Fibroblast of skin of abdomen (primary cell): Measurements from ENCODE around the gene MRPL49.

Experiments used
- DNase-seq: peaks from one replicate; pipeline ENCODE4 v3.0.0-alpha.2; 2013

MRPL49 gene

DNA sequence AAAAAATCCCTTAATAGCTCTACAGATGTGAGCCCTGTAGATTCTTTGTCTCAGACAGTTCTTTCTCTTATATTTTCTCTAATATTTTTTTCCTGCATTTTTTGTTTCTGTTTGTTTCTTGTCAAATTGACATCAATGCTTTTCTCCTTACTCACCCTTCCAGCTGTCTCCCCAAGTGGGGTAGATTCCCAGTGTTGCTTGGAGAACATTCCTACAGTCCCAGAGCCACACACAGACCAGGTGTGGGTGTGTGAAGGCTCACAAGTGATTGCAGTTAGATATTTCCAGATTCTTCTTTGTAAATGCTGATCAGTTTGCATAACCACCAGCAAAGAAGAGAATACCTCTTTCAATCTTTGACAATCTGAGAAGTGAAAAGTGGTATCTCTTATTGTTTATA is 18.6 kb upstream of the MRPL49 start:
- no peak for DNase-seq

DNA sequence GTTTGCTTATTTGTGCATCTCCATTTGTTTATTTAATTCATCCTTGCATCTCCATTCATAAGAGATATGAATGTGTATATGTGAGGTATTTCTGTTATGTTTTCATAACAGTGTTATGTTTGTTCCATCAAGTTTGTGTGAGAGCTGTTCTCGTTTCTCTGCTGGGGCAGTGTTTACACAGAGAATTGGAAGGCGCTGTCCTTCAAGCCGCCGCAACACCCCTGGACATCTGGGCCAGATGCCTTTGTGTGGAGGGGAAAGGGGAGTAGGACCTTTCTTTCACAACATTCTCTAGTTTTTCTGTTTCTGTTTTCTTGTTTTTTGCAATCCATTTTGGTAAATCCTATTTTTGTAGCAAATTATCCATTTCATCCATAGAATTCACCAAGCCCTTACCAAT is 17.5 kb upstream of the MRPL49 start:
- no peak for DNase-seq

DNA sequence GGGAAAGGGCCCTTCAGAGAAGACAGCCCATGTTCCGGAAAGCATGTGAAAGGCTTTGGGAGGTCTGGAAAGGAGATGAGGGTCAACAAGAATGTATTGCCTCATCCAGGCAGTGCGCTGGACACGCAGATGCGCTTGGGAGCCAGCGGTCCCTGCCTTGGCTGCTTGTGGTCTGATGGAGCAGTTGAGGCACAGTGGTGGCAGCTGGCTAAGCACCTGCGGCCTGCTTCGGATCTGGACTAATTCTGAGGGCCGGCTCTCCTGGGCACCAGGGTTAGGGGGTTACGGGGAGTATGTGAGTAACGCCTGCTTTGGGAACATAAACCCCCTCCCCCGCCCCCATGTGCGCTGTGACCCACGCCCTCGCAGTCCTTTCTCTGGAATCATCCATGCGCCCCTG is 15.0 kb upstream of the MRPL49 start:
- DNase-seq = no peak

DNA sequence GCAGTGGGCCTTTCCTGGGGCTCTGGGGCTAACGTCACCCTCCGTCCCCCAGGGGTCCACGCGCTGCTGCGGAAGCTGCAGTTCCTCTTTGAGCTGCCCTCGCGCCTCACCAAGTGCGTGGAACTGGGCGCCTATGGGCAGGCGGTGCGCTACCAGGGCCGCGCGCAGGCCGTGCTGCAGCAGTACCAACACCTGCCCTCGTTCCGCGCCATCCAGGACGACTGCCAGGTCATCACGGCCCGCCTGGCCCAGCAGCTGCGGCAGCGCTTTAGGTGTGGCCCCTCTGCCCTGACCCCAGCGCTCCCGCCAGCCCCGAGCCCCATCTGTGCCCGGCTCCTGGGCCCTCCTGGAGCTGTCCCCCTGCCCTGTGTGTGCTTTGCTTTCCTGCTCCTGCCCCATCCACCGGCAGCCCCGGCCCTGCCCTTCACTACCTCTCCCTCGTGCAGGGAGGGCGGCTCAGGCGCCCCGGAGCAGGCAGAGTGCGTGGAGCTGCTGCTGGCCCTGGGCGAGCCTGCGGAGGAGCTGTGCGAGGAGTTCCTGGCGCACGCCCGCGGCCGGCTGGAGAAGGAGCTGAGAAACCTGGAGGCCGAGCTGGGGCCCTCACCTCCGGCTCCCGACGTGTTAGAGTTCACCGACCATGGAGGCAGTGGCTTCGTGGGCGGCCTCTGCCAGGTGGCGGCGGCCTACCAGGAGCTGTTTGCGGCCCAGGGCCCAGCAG is 14.2 kb upstream of the MRPL49 start:
- DNase-seq = no peak

DNA sequence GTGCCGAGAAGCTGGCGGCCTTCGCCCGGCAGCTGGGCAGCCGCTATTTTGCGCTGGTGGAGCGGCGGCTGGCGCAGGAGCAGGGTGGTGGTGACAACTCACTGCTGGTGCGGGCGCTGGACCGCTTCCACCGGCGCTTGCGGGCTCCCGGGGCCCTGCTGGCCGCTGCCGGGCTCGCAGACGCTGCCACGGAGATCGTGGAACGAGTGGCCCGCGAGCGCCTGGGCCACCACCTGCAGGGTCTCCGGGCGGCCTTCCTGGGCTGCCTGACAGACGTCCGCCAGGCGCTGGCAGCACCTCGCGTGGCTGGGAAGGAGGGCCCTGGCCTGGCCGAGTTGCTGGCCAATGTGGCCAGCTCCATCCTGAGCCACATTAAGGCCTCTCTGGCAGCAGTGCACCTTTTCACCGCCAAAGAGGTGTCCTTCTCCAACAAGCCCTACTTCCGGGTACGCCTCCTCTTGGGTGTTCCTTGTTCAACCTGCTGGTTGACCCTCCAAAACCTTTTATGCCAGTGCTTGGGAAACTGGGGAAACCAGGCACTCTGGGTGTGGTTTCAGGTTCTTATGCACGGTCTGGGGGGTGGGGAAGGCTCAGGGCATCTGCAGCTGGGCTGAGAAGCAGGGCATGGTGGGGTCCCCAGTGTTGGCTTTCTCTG is 13.5 kb upstream of the MRPL49 start:
- no peak for DNase-seq

DNA sequence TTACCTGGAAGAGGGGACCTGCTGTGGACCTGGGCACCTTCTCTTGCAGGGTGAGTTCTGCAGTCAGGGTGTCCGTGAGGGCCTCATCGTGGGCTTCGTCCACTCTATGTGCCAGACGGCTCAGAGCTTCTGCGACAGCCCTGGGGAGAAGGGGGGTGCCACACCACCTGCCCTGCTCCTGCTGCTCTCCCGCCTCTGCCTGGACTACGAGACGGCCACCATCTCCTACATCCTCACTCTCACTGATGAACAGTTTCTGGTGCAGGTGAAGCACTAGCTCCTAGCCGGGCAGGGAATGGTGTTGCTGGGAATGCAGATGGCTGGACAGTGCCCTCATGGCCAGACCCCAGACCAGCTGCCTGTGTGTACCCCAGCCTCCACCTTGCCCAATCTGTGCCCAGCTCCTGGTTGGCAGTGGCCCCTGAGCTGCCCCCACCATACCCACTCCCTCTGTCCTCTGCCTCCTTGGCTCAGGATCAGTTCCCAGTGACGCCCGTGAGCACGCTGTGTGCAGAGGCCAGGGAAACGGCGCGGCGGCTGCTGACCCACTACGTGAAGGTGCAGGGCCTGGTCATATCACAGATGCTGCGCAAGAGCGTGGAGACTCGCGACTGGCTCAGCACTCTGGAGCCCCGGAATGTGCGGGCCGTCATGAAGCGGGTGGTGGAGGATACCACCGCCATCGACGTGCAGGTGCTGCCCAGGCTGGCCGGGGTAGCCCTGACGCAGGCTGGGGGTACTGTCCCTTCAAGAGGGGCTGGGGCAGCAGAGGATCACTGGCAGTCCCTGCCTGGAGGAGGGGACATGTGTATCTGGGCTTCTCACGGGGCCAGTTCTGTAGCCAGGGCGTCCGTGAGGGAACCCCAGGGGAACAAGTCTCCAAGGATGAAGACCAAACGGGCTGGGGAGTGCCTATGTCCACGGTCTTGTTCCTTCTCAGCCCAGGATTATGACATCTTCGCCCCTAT is 12.6 kb upstream of the MRPL49 start:
- no peak for DNase-seq

DNA sequence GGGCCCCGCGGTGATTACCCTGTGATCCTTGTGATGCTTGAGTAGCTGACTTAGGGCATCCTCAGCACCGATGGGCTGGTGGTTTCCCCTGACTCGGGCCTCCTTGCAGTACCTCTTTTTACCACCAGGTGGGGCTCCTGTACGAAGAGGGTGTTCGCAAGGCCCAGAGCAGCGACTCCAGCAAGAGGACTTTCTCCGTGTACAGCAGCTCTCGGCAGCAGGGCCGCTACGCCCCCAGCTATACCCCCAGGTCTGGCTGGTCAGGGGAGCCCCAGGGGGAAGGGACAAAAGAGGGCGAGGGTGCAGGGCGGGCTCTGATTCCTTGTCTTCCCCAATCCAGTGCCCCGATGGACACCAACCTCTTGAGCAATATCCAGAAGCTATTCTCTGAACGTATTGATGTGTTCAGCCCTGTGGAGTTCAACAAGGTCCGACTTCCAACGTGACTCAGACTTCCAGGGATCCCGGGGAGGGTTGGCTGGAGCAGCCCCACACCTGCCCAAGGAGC is 11.7 kb upstream of the MRPL49 start:
- peak; percentile 69 for DNase-seq

DNA sequence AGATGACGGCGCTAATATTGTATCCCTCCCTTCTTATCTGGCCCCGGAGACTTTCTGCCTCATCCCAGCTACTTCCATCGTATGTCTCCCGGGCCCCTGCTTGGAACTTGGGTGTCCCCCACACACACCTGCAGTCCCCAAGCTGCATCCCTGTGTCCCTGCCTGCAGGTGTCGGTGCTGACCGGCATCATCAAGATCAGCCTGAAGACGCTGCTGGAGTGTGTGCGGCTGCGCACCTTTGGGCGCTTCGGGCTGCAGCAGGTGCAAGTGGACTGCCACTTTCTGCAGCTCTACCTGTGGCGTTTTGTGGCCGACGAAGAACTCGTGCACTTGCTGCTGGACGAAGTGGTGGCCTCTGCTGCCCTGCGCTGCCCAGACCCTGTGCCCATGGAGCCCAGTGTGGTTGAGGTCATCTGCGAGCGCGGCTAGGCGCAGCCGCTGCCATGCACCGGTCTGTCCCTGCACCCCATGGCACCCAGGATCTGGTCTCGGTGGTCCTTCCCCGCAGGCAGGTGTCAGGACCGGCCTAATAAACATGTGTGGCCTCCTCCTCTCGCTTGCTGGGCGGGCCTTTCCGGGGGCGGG is 10.9 kb upstream of the MRPL49 start:
- no peak for DNase-seq

DNA sequence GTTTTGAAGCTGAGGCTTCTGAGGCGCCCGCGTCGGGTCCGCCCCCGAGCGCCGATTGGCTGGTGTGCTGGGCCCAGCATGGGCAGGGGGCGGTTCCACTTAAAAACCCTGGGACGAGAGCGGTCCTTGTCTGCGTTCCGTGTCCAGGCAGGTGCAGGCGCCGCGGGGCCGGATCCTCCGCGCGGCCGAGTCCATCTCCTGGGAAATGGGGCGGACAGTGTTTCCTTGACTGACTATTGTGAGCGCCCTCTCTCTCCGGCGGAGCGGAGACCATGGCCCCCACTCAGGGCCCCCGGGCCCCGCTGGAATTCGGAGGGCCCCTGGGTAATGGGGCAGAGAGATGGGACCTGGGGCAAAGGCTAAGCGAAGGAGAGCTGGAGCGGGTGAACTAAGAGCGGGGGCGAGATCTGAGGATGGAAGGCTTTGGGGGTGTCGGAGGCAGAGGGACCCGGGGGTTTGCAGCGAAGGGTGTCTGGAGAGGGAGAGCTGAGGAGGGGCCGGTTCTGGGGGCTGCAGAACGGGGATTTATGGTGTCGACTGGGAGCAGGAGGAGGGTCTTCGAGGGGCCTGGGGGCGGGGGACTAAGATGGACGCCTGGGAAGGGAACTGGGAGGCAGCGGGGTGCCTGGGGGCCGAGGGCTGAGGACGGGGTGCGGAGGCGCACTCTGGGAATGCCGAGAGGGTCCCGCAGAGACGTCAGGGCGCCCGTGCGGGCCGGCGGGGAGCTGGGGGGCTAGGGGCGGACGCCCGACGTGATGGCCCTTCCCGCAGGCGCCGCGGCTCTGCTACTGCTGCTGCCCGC is 10.2 kb upstream of the MRPL49 start, which contains the start of gene TM7SF2:
Gene TM7SF2, plus strand, starts transcription at position 129 of the 802 bp plus-strand sequence. Its CDS starts 144 bp downstream, at position 273.
- peak; percentile 85 for DNase-seq

- no peak for DNase-seq
Measured at GRCh38 chr11:65112546-65113360, 9.4 kb upstream of the MRPL49 start.

DNA sequence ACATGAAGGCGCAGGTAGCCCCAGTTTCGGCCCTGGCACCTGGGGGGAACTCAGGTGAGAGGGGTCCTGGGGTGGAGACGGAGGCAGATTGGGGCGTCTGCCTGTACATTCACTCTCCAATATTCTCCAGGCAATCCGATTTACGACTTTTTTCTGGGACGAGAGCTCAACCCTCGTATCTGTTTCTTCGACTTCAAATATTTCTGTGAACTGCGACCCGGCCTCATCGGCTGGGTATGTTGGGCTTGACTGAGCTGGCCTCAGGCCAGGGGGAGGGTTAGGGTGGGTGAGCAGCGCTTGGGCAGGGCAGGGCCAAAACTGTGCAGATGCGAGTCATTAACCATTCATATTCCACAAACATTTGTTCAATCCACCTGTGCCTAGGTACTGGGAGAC is 8.8 kb upstream of the MRPL49 start:
- DNase-seq = no peak

GRCh38 chr11:65113839-65114238 is 8.3 kb upstream of the MRPL49 start:
- DNase-seq = no peak

- no peak for DNase-seq
Measured at GRCh38 chr11:65114538-65115171, 7.5 kb upstream of the MRPL49 start.

GRCh38 chr11:65115361-65116082 is 6.6 kb upstream of the MRPL49 start:
- no peak for DNase-seq

DNA sequence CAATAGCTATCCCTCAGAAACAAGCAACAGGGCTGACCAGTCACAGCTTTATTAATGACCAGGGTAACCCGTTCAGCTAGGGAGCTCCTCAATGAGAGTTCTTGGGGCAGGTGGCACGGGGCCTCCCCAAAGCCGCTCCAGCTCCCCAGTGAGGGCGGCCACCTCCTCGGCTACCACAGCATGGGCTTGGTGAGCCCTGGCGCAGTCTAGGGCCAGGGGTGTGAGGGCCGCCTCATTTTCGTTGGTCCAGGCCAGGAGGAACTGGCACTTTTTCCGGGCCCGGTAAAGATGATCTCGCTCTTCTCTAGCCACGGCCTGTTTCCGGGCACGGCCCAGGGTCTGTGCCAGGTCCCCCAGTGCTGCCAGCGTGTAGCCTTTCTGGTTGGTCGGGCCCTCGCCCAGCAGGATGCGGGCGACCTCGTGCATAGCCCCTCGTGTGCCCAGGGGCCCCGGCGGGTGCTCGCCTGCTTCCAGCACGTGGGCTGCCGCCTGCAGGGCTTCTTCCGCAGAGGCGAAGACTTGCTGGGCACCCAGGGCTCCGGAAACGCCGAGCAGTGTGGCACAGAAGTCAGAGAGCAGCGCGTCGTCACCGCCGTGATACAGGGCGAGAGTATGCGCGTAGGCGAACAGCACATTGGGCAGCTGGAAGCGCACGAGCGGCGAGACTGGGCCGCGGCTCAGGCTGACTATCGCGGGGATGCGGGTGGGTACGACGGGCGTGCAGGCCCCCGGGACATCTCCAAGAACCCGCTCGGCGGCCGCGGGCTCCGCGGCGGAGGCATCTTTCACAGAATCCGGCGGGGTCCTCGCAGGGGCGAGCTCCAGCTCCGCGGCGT is 5.5 kb upstream of the MRPL49 start:
- peak; percentile 37 for DNase-seq

- DNase-seq = peak; percentile 99
Measured at GRCh38 chr11:65117206-65118096, 4.7 kb upstream of the MRPL49 start, which contains the start of gene ZNHIT2. Gene ZNHIT2, minus strand, starts transcription at chr11:65117701. Its CDS starts 48 bp downstream, at chr11:65117653.

- no peak for DNase-seq
Measured at GRCh38 chr11:65118097-65118837, 3.9 kb upstream of the MRPL49 start.
